Measurements from ENCODE around the gene XRCC3. TPM values are rescaled to one million over a fixed set of nuclear protein-coding genes. Genes with fewer than 3 reads are reported as not detected.

Gene XRCC3
- total and polyA plus RNA-seq, 4 donors: 1.7 to 14.1 (median 2.8) TPM

GRCh38 chr14:103725001-103725682 is 9.9 kb upstream of the XRCC3 start:
- no peak overlapping the region for H3K27ac ChIP-seq (ENCODE audit: low read depth in 1 of 2, low read length in 2 of 2)
- peaks cover 0 to 13% (median 7%) of the 10 kb centered on the region in 4 donors for H3K4me1 ChIP-seq (ENCODE audit: control insufficient read depth in 4 of 4, insufficient read depth in 4 of 4, low read length in 3 of 4)
- H3K4me3 ChIP-seq (ENCODE audit: low read depth in 1 of 3, low read length in 3 of 3): no peak overlapping the region
- peaks cover 0 to 11% (median 6%) of the 10 kb centered on the region in 4 donors for H3K36me3 ChIP-seq (ENCODE audit: control insufficient read depth in 4 of 4, insufficient read depth in 3 of 4, low read depth in 1 of 4, low read length in 3 of 4)
- TF ChIP-seq, protein P1, sequence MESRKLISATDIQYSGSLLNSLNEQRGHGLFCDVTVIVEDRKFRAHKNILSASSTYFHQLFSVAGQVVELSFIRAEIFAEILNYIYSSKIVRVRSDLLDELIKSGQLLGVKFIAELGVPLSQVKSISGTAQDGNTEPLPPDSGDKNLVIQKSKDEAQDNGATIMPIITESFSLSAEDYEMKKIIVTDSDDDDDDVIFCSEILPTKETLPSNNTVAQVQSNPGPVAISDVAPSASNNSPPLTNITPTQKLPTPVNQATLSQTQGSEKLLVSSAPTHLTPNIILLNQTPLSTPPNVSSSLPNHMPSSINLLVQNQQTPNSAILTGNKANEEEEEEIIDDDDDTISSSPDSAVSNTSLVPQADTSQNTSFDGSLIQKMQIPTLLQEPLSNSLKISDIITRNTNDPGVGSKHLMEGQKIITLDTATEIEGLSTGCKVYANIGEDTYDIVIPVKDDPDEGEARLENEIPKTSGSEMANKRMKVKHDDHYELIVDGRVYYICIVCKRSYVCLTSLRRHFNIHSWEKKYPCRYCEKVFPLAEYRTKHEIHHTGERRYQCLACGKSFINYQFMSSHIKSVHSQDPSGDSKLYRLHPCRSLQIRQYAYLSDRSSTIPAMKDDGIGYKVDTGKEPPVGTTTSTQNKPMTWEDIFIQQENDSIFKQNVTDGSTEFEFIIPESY (IDR thresholded peaks at IDR 0.05): no peak
- TF ChIP-seq RAD21 (IDR thresholded peaks at IDR 0.05) (no peak), GABPA (IDR thresholded peaks at IDR 0.05 in 1 of 2, conservative IDR thresholded peaks at IDR 0.05 in 1 of 2) (no peak), JUND (IDR thresholded peaks at IDR 0.05) (no peak), RXRA (IDR thresholded peaks at IDR 0.05) (no peak), TAF1 (conservative IDR thresholded peaks at IDR 0.05) (no peak), YY1 (IDR thresholded peaks at IDR 0.05) (no peak), HNF4G (IDR thresholded peaks at IDR 0.05) (no peak), FOXA1 (IDR thresholded peaks at IDR 0.05) (no peak), HNF4A (conservative IDR thresholded peaks at IDR 0.05) (no peak), FOXA2 (IDR thresholded peaks at IDR 0.05) (no peak), NR2F2 (IDR thresholded peaks at IDR 0.05) (no peak), SP1 (IDR thresholded peaks at IDR 0.05) (no peak), CTCF (IDR thresholded peaks at IDR 0.05; ENCODE audit: low read depth, low read length, missing input control) (no peak), EGR1 (IDR thresholded peaks at IDR 0.05; ENCODE audit: low read depth in 2 of 2) (no peak), MAX (IDR thresholded peaks at IDR 0.05) (no peak)
- TF ChIP-seq, protein P2, sequence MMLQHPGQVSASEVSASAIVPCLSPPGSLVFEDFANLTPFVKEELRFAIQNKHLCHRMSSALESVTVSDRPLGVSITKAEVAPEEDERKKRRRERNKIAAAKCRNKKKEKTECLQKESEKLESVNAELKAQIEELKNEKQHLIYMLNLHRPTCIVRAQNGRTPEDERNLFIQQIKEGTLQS (IDR thresholded peaks at IDR 0.05): no peak
- TF ChIP-seq, protein P3, sequence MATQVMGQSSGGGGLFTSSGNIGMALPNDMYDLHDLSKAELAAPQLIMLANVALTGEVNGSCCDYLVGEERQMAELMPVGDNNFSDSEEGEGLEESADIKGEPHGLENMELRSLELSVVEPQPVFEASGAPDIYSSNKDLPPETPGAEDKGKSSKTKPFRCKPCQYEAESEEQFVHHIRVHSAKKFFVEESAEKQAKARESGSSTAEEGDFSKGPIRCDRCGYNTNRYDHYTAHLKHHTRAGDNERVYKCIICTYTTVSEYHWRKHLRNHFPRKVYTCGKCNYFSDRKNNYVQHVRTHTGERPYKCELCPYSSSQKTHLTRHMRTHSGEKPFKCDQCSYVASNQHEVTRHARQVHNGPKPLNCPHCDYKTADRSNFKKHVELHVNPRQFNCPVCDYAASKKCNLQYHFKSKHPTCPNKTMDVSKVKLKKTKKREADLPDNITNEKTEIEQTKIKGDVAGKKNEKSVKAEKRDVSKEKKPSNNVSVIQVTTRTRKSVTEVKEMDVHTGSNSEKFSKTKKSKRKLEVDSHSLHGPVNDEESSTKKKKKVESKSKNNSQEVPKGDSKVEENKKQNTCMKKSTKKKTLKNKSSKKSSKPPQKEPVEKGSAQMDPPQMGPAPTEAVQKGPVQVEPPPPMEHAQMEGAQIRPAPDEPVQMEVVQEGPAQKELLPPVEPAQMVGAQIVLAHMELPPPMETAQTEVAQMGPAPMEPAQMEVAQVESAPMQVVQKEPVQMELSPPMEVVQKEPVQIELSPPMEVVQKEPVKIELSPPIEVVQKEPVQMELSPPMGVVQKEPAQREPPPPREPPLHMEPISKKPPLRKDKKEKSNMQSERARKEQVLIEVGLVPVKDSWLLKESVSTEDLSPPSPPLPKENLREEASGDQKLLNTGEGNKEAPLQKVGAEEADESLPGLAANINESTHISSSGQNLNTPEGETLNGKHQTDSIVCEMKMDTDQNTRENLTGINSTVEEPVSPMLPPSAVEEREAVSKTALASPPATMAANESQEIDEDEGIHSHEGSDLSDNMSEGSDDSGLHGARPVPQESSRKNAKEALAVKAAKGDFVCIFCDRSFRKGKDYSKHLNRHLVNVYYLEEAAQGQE (IDR thresholded peaks at IDR 0.05): no peak
- no peaks in the 10 kb centered on the region for H3K9me3 ChIP-seq (ENCODE audit: control insufficient read depth in 4 of 4, low read length in 3 of 4)
- no peak for DNase-seq (ENCODE audit: low spot score)
- WGBS: 97% methylated on average over 29 of the region's 29 CpGs
- no peaks in the 10 kb centered on the region for H3K27me3 ChIP-seq (ENCODE audit: control insufficient read depth in 4 of 4, insufficient read depth in 4 of 4, low read length in 3 of 4)
- H3K9ac ChIP-seq (ENCODE audit: low read depth in 1 of 2, low read length in 2 of 2): no peak overlapping the region

Measured in liver (tissue), 9 donors.